ENCODE data around the gene MVB12B. TPM values are rescaled to one million over a fixed set of nuclear protein-coding genes. Genes with fewer than 3 reads are reported as not detected.

Gene MVB12B
- total and polyA plus RNA-seq, 2 of the 13 experiments (the other 11 are each of a cell fraction or from before 2014, with no cell fraction given): 12.1 to 30.1 TPM

DNA sequence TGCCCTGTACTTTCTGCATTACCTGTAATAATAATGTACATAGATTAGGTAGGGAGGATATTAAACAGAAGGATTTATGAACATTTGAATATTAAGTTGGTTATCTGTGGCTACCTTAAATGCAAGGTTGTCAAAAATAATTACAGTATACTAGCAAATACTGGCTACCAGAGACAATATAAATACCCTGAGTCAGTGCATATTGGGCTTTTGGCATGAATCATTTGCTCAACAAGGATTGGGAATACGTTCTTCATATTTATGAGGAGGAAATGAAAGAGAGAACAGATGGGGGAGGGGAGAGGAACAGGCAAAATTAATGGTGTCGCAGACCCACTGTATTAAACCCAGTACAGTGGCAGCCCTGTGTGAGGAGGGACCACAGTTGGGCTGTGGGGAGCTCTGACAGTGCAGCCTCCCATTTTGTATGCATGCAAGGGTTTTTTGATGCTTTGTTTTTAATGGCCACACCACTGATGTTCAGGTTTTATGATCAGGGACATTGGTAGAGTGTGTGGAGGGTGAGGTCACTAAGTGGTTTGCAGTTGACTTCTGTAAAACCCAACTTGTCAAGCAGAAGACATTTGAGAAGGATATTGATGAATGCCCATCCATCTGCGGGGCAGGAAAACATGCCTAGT is 56.9 kb downstream of the MVB12B start:
- ATAC-seq (no peak), FAIRE-seq (no peak), DNase-seq (ENCODE audit: low spot score) (no peak)
- intact Hi-C loops (cut with micrococcal nuclease; ENCODE audit: unreplicated experiment) (no loop called here), in situ Hi-C loops (cut with HindIII; ENCODE audit: extremely low pct_ligation_motif_present, low pct_unique_long_range_greater_than_20kb) (no loop called here)
- Histone ChIP-seq H3K4me3 (replicated peaks in 1 of 3; ENCODE audit: insufficient read depth in 1 of 3, low read depth in 2 of 3, low read length in 3 of 3) (no peak overlapping the region), H3K36me3 (replicated peaks in 1 of 2; ENCODE audit: control insufficient read depth in 1 of 2, insufficient read depth in 2 of 2, low read length in 2 of 2) (peaks cover 14 to 54% of the 10 kb centered on the region in 2 experiments), H3K4me2 (ENCODE audit: low read depth, low read length) (no peak overlapping the region), H3K4me1 (ENCODE audit: insufficient read depth, low read length) (peaks cover 16% of the 10 kb centered on the region), H3K79me2 (ENCODE audit: insufficient read depth, low read length) (peaks cover 4% of the 10 kb centered on the region), H4K20me1 (ENCODE audit: insufficient read depth, low read length) (no peaks in the 10 kb centered on the region; the same call in 1 of the 2 replicates), H3K27me3 (ENCODE audit: control insufficient read depth in 1 of 2, insufficient read depth in 2 of 2, low read length in 2 of 2) (no peaks in the 10 kb centered on the region), H2AFZ (ENCODE audit: low read length) (no peak overlapping the region), H3K27ac (ENCODE audit: extremely low read length, insufficient read depth, low read length) (no peak overlapping the region), H3K9ac (ENCODE audit: insufficient read depth, low read depth, low read length) (no peak overlapping the region), H3K9me3 (ENCODE audit: low read length) (no peaks in the 10 kb centered on the region)
- TF ChIP-seq ZNF329 (CRISPR knock-in tag; IDR thresholded peaks at IDR 0.05; ENCODE audit: low read depth) (no peak), ZBTB43 (CRISPR knock-in tag; conservative IDR thresholded peaks at IDR 0.05) (no peak), SP140L (CRISPR knock-in tag; IDR thresholded peaks at IDR 0.05; ENCODE audit: borderline replicate concordance) (no peak), ZNF530 (CRISPR knock-in tag; IDR thresholded peaks at IDR 0.05; ENCODE audit: low read depth) (no peak), HMGXB4 (CRISPR knock-in tag; IDR thresholded peaks at IDR 0.05; ENCODE audit: borderline replicate concordance in 1 of 2, low read depth in 1 of 2) (no peak), ATAD3A (CRISPR knock-in tag; IDR thresholded peaks at IDR 0.05) (no peak), GTF3A (CRISPR knock-in tag; conservative IDR thresholded peaks at IDR 0.05) (no peak), MAFF (IDR thresholded peaks at IDR 0.05; ENCODE audit: low read depth, low read length) (no peak), ZSCAN21 (CRISPR knock-in tag; IDR thresholded peaks at IDR 0.05; ENCODE audit: borderline replicate concordance) (no peak), ZNF451 (CRISPR knock-in tag; IDR thresholded peaks at IDR 0.05) (no peak), ZFYVE20 (CRISPR knock-in tag; IDR thresholded peaks at IDR 0.05; ENCODE audit: borderline replicate concordance, low read depth) (no peak), FIP1L1 (IDR thresholded peaks at IDR 0.05; ENCODE audit: borderline replicate concordance, insufficient read depth, low read depth, low read length) (no peak), ZMYM2 (CRISPR knock-in tag; IDR thresholded peaks at IDR 0.05) (no peak)
- TF ChIP-seq, protein P1, sequence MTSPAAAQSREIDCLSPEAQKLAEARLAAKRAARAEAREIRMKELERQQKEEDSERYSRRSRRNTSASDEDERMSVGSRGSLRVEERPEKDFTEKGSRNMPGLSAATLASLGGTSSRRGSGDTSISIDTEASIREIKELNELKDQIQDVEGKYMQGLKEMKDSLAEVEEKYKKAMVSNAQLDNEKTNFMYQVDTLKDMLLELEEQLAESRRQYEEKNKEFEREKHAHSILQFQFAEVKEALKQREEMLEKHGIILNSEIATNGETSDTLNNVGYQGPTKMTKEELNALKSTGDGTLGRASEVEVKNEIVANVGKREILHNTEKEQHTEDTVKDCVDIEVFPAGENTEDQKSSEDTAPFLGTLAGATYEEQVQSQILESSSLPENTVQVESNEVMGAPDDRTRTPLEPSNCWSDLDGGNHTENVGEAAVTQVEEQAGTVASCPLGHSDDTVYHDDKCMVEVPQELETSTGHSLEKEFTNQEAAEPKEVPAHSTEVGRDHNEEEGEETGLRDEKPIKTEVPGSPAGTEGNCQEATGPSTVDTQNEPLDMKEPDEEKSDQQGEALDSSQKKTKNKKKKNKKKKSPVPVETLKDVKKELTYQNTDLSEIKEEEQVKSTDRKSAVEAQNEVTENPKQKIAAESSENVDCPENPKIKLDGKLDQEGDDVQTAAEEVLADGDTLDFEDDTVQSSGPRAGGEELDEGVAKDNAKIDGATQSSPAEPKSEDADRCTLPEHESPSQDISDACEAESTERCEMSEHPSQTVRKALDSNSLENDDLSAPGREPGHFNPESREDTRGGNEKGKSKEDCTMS (CRISPR knock-in tag; conservative IDR thresholded peaks at IDR 0.05): no peak
- TF ChIP-seq, protein P2, sequence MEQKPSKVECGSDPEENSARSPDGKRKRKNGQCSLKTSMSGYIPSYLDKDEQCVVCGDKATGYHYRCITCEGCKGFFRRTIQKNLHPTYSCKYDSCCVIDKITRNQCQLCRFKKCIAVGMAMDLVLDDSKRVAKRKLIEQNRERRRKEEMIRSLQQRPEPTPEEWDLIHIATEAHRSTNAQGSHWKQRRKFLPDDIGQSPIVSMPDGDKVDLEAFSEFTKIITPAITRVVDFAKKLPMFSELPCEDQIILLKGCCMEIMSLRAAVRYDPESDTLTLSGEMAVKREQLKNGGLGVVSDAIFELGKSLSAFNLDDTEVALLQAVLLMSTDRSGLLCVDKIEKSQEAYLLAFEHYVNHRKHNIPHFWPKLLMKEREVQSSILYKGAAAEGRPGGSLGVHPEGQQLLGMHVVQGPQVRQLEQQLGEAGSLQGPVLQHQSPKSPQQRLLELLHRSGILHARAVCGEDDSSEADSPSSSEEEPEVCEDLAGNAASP (CRISPR knock-in tag; IDR thresholded peaks at IDR 0.05; ENCODE audit: borderline replicate concordance): no peak
- TF ChIP-seq, protein P3, sequence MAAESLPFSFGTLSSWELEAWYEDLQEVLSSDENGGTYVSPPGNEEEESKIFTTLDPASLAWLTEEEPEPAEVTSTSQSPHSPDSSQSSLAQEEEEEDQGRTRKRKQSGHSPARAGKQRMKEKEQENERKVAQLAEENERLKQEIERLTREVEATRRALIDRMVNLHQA (CRISPR knock-in tag; IDR thresholded peaks at IDR 0.05): no peak
- ChIA-PET CTCF (ENCODE audit: low intra/inter-chr PET ratio, low total read pairs) (no interaction called here), POLR2A (no interaction called here)
- 94% methylated on average over 3 of the region's 3 CpGs for WGBS (ENCODE audit: low lambda C conversion rate)
- no TSS peak for BruUV-seq (replicated peaks)
